ENCODE results near the gene IL21. TPM values are rescaled to one million over a fixed set of nuclear protein-coding genes. Genes with fewer than 3 reads are reported as not detected.

Gene IL21
- total RNA-seq, 2 donors from 2014 or later, result not detected

DNA sequence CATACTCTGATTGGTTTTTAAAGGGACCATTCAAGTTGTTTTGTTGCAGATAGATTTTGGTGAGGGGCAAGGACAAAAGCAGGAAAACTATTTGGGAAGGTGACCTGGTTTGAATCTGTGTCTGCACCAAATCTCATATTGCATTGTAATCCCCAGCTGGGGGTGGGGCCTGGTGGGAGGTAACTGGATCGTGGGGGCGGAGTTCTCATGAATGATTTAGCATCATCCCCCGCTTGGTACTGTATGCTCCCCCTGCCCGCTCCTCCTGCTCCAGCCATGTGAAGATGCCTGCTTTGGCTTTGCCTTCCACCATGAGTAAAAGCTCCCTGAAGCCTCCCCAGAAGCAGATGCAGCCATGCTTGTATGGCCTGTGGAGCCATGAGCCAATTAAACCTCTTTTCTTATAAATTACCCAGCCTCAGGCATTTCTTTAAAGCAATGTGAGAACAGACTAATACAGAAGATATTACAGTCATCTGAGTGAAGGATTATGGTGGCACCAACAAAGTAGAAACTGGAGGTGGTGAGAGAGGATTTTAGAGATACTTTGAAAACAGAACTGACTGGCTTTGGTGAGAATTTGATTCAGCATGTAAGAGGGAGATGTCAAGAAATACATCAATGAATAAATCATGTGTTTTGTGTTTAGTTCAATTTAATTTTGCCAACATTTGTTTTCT is 14.4 kb downstream of the IL21 start:
- Histone ChIP-seq H3K9me3 (no peaks in the 10 kb centered on the region), H3K27ac (no peak overlapping the region), H3K36me3 (no peaks in the 10 kb centered on the region), H3K27me3 (no peaks in the 10 kb centered on the region), H3K4me1 (no peaks in the 10 kb centered on the region), H3K4me3 (no peak overlapping the region), H3K9ac (ENCODE audit: low read depth in 2 of 2, low read length in 2 of 2) (no peak overlapping the region)
- intact Hi-C loops (cut with DNase I), result no loop called here
- DNase-seq, result no peak
- TF ChIP-seq, protein P1, sequence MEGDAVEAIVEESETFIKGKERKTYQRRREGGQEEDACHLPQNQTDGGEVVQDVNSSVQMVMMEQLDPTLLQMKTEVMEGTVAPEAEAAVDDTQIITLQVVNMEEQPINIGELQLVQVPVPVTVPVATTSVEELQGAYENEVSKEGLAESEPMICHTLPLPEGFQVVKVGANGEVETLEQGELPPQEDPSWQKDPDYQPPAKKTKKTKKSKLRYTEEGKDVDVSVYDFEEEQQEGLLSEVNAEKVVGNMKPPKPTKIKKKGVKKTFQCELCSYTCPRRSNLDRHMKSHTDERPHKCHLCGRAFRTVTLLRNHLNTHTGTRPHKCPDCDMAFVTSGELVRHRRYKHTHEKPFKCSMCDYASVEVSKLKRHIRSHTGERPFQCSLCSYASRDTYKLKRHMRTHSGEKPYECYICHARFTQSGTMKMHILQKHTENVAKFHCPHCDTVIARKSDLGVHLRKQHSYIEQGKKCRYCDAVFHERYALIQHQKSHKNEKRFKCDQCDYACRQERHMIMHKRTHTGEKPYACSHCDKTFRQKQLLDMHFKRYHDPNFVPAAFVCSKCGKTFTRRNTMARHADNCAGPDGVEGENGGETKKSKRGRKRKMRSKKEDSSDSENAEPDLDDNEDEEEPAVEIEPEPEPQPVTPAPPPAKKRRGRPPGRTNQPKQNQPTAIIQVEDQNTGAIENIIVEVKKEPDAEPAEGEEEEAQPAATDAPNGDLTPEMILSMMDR (IDR thresholded peaks at IDR 0.05), result no peak

DNA sequence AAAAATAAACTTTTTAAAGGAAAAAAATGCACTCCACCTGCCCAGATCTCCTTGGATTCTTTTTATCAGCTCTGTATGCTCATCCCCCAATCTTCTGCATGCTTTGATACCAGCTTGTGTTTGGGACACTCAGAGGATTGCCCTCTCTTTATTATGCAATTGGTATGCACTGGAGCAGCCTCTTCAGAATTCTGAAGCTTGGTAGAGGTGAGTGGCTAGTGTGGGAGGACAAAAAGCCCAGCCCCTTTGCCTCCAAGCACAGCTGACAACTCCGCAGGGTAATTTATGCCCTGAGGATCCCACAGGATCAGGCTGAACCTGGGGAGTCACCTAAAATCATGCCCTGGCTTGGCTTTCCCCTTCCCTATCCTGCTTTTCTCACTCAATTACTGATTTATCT is 16.7 kb downstream of the IL21 start:
- Histone ChIP-seq H3K27me3 (no peaks in the 10 kb centered on the region), H3K9ac (ENCODE audit: low read depth in 2 of 2, low read length in 2 of 2) (no peak overlapping the region), H3K36me3 (no peaks in the 10 kb centered on the region), H3K9me3 (no peaks in the 10 kb centered on the region), H3K4me1 (no peaks in the 10 kb centered on the region), H3K4me3 (no peak overlapping the region), H3K27ac (no peak overlapping the region)
- TF ChIP-seq, protein P1 (IDR thresholded peaks at IDR 0.05), result no peak
- intact Hi-C loops (cut with DNase I), result loop anchor here (5.0 kb wide), 1 partner anchor 328 kb away; no protein-coding TSS in a partner anchor
- DNase-seq, result no peak

DNA sequence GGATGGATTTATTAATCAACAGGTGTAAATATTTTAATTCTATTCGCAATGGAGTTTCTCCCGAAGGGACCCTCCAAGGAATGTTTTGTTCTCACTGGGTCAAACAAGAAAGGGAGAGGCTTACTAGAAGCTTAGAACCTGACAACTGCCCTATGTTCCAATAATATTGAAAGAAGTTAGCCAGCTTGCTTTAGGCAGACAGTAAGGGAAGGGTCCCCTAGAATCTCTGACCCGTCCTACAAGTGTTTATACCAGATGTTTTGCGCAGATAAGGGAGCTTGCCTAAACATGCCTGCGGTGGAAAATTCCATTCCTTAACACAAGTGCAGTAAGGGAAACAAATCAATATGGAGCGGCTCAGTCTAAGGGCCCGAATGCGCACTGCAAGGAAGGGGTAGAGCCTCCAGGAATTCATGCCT is 17.7 kb downstream of the IL21 start:
- Histone ChIP-seq H3K36me3 (no peaks in the 10 kb centered on the region), H3K4me1 (no peaks in the 10 kb centered on the region), H3K9ac (ENCODE audit: low read depth in 2 of 2, low read length in 2 of 2) (no peak overlapping the region), H3K27me3 (no peaks in the 10 kb centered on the region), H3K27ac (no peak overlapping the region), H3K9me3 (no peaks in the 10 kb centered on the region), H3K4me3 (no peak overlapping the region)
- no peak for DNase-seq
- intact Hi-C loops (cut with DNase I), result loop anchor here (2.0 to 5.0 kb wide), 2 partner anchors 112 to 329 kb away; no protein-coding TSS in a partner anchor
- TF ChIP-seq, protein P1 (IDR thresholded peaks at IDR 0.05), result no peak

DNA sequence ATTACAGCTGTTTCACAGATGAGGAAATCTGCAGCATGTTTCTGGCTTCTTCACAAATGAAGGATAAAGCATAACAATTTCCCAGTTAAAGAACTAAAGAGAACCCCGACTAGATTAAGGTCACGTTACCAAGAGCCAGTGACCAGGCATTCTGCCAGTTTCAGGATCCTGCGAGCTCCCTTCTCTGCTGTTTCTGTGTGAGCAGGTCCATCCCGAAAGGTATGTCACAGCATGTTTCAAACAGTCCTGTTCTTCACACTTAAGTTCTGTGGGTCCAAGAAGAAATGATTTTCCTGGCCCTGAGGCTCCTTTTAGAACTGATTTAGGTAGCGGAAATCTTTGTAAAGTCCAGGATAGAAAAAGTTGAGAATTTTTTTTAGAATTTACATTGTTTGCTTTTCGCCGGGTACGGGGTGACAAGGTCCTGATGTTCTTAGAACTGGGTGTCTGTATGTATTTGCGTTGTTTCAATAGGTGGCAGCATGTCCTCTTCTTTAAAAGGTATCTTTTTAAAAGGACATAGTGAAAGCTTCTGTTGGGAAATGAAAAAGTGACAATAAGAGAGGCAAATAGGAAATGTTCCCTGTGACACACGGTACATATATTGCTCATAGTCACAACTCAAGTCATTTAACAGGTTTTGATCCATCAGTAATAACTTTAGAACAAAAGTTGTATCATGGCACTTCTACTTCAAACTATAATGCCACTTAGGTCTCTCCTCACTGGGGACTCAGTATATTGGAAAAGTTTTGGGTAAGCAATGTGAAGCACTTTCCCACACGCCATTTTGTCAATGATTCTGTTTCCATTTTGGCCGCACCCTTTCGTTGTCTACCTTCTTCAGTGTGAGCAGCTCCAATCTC is 18.4 kb downstream of the IL21 start:
- TF ChIP-seq, protein P1 (IDR thresholded peaks at IDR 0.05), result peak; percentile 25
- DNase-seq, result no peak
- H3K27me3 ChIP-seq, result no peaks in the 10 kb centered on the region
- H3K4me1 ChIP-seq, result no peaks in the 10 kb centered on the region
- no peak overlapping the region for H3K27ac ChIP-seq
- no peaks in the 10 kb centered on the region for H3K9me3 ChIP-seq
- no peaks in the 10 kb centered on the region for H3K36me3 ChIP-seq
- H3K4me3 ChIP-seq, result no peak overlapping the region
- intact Hi-C loops (cut with DNase I), result loop anchor here (2.0 to 5.0 kb wide), 2 partner anchors 112 to 330 kb away; no protein-coding TSS in a partner anchor
- no peak overlapping the region for H3K9ac ChIP-seq (ENCODE audit: low read depth in 2 of 2, low read length in 2 of 2)

DNA sequence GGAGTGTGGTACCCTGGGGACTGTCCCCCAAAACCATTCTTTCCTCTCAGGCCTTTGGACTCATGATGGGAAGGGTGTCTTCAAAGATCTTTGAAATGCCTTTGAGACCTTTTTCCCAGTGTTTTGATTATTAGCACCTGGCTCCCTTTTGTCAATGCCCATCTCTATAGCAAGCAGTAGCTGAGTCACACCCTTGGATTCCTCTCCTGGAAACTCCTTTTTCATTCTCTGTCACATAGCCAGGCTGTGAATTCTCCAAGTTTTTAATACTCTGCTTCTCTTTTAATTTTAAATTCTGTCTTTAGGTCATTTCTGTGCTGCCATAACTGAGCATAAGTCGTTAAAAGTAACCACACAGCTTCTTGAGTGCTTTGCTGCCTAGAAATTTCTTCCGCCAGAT is 29.7 kb downstream of the IL21 start:
- no peak for DNase-seq
- H3K9me3 ChIP-seq, result no peaks in the 10 kb centered on the region
- intact Hi-C loops (cut with DNase I), result no loop called here
- TF ChIP-seq, protein P1 (IDR thresholded peaks at IDR 0.05), result no peak
- no peak overlapping the region for H3K4me3 ChIP-seq
- no peak overlapping the region for H3K27ac ChIP-seq
- H3K36me3 ChIP-seq, result no peaks in the 10 kb centered on the region
- H3K27me3 ChIP-seq, result no peaks in the 10 kb centered on the region
- H3K9ac ChIP-seq (ENCODE audit: low read depth in 2 of 2, low read length in 2 of 2), result no peak overlapping the region
- H3K4me1 ChIP-seq, result no peaks in the 10 kb centered on the region

Data from colonic mucosa (tissue), 4 donors.